Endothelial cell of umbilical vein (primary cell): ENCODE results near the gene ARHGAP10. TPM values are rescaled to one million over a fixed set of nuclear protein-coding genes. Genes with fewer than 3 reads are reported as not detected.

Experiments
- BruUV-seq: library from RNA; stranded (reverse); fragments of 400-500 nt; replicated peaks from 2 replicates; lab custom pipeline; 2021; lab: Mats Ljungman, UMichigan
- CTCF ChIA-PET: fragments of 300-600, 350-600 bp; sonication (Branson Sonifier 250); formaldehyde crosslinking; loops from one replicate; lab custom pipeline; 2021; ENCODE audit warnings: antibody characterized with exemption, inconsistent platforms; lab: Charles Lee
- POLR2A ChIA-PET: fragments of 300-600, 350-600 bp; sonication (Branson Sonifier 250); formaldehyde crosslinking; loops from one replicate; lab custom pipeline; 2021; ENCODE audit warnings: antibody characterized with exemption, inconsistent platforms; lab: Charles Lee
- DNase-seq: peaks from one replicate; pipeline ENCODE4 v3.0.0-alpha.2; 2011; ENCODE audit warnings: low read depth, low spot score
- FAIRE-seq: peaks from 2 replicates; lab custom pipeline; 2011; peaks lifted over from hg19 to GRCh38; lab: Jason Lieb, UNC
- H2AFZ ChIP-seq: 2 replicates; pipeline ENCODE4 v1.6.0; 2012; ENCODE audit warnings: low read depth, low read length, control low read depth, inconsistent platforms
- H3K27ac ChIP-seq: 2 replicates; pipeline ENCODE4 v1.5.1; 2011; ENCODE audit warnings: low read depth, mild to moderate bottlenecking, control low read depth, low read length, moderate library complexity; ENCODE audit not compliant: insufficient read depth
- H3K27me3 ChIP-seq, 2 experiments: 2 replicates each; pipeline versions ENCODE4 v1.6.0 to v1.6.1; 2011; ENCODE audit warnings: low read length in 2 of 2, mixed read lengths in 1 of 2; ENCODE audit not compliant: control insufficient read depth in 2 of 2, insufficient read depth in 2 of 2
- H3K36me3 ChIP-seq, 2 experiments: 2 replicates in 1 of 2; 3 replicates in 1 of 2; pipeline ENCODE4 v1.5.1; 2011; ENCODE audit warnings: low read length in 2 of 2, mild to moderate bottlenecking in 1 of 2, moderate library complexity in 1 of 2; ENCODE audit not compliant: control insufficient read depth in 2 of 2, insufficient read depth in 2 of 2; ENCODE audit errors: extremely low read depth in 1 of 2
- H3K4me1 ChIP-seq: 3 replicates; pipeline ENCODE4 v1.5.1; 2011; ENCODE audit warnings: mild to moderate bottlenecking, low read length; ENCODE audit not compliant: control insufficient read depth, insufficient read depth; ENCODE audit errors: extremely low read depth
- H3K4me2 ChIP-seq: 2 replicates; pipeline ENCODE4 v1.6.1; 2011; ENCODE audit warnings: low read length, control low read depth, mixed read lengths; ENCODE audit not compliant: insufficient read depth
- H3K4me3 ChIP-seq, 3 experiments: fragments of 200-600 bp in 1 of 3; sonication (generic), shearing (Covaris generic) in 1 of 3; replicated peaks in 1 of 3; 2 replicates each; pipeline ENCODE4 v1.5.1; 2011 to 2016; ENCODE audit warnings: control low read depth in 3 of 3, low read length in 3 of 3, mild to moderate bottlenecking in 2 of 3, inconsistent platforms in 1 of 3, low read depth in 1 of 3, moderate library complexity in 1 of 3; ENCODE audit not compliant: insufficient read depth in 1 of 3
- H3K79me2 ChIP-seq: 2 replicates; pipeline ENCODE4 v1.6.0; 2012; ENCODE audit warnings: low read length, inconsistent platforms; ENCODE audit not compliant: control insufficient read depth, insufficient read depth
- H3K9ac ChIP-seq: replicated peaks from 2 replicates; pipeline ENCODE3; 2011; ENCODE audit warnings: low read length, control low read depth; ENCODE audit not compliant: insufficient read depth; ENCODE audit errors: extremely low read depth
- H3K9me1 ChIP-seq: replicated peaks from 3 replicates; pipeline ENCODE4 v1.6.0; 2011; ENCODE audit warnings: mild to moderate bottlenecking, low read length; ENCODE audit not compliant: control insufficient read depth, insufficient read depth; ENCODE audit errors: extremely low read depth
- H3K9me3 ChIP-seq: replicated peaks from 2 replicates; pipeline ENCODE4 v1.5.1; 2012; ENCODE audit warnings: low read length, inconsistent platforms; ENCODE audit not compliant: control insufficient read depth, insufficient read depth
- H4K20me1 ChIP-seq: replicated peaks from 2 replicates; pipeline ENCODE3; 2011; ENCODE audit warnings: mild to moderate bottlenecking, low read length; ENCODE audit not compliant: control insufficient read depth, insufficient read depth; ENCODE audit errors: extremely low read depth
- CTCF ChIP-seq, 2 donors: IDR thresholded peaks; 1 replicate in 1 of 2; 2 replicates in 1 of 2; pipeline ENCODE4 v1.5.1; 2011; ENCODE audit warnings: low read length in 2 of 2, mild to moderate bottlenecking in 2 of 2, moderate library complexity in 2 of 2, control low read depth in 1 of 2, inconsistent platforms in 1 of 2, low read depth in 1 of 2; ENCODE audit not compliant: insufficient read depth in 1 of 2; ENCODE audit errors: extremely low read depth in 1 of 2
- EZH2 ChIP-seq: IDR thresholded peaks from 2 replicates; pipeline ENCODE4 v1.6.1; 2012; ENCODE audit warnings: borderline replicate concordance, low read depth, mild to moderate bottlenecking, moderate library complexity, low read length, inconsistent platforms; ENCODE audit not compliant: severe bottlenecking
- FOS ChIP-seq: IDR thresholded peaks from 2 replicates; pipeline ENCODE4 v1.6.1; 2011; ENCODE audit warnings: mild to moderate bottlenecking, low read length, moderate library complexity, borderline replicate concordance; ENCODE audit not compliant: insufficient read depth
- GATA2 ChIP-seq: IDR thresholded peaks from 2 replicates; pipeline ENCODE4 v1.7.0; 2011; ENCODE audit warnings: low read depth, mild to moderate bottlenecking, moderate library complexity, mixed read lengths, low read length; ENCODE audit not compliant: insufficient read length, insufficient read depth
- JUN ChIP-seq: IDR thresholded peaks from 2 replicates; pipeline ENCODE4 v1.6.1; 2011; ENCODE audit warnings: borderline replicate concordance, low read depth; ENCODE audit not compliant: insufficient read length, insufficient read depth
- MAX ChIP-seq: IDR thresholded peaks from 2 replicates; pipeline ENCODE4 v1.6.1; 2011; ENCODE audit not compliant: insufficient read depth, insufficient read length
- MYC ChIP-seq: IDR thresholded peaks from one replicate; pipeline ENCODE4 v1.6.1; 2011; ENCODE audit warnings: mild to moderate bottlenecking, low read depth, low read length
- POLR2A ChIP-seq: IDR thresholded peaks from 2 replicates; pipeline ENCODE4 v1.6.1; 2012; ENCODE audit warnings: low read depth, mild to moderate bottlenecking, control low read depth, low read length
- POLR2AphosphoS5 ChIP-seq: IDR thresholded peaks from 2 replicates; pipeline ENCODE4 v1.6.1; 2012; ENCODE audit warnings: low read depth, mild to moderate bottlenecking, control low read depth, low read length, moderate library complexity; ENCODE audit not compliant: insufficient read depth
- dilution Hi-C: fragments of 300-500 bp; cut with MboI; formaldehyde crosslinking; loops from one replicate; pipeline ENCODE4 v1.15.0; 2019; ENCODE audit warnings: low sequenced_read_pairs; ENCODE audit not compliant: extremely low pct_ligation_motif_present
- intact Hi-C: fragments of 100-400 bp; cut with micrococcal nuclease; formaldehyde crosslinking; loops from one replicate; pipeline ENCODE4 v1.10.0; 2022
- polyA plus RNA-seq, 4 experiments: library from polyadenylated mRNA; depleted of rRNA in 3 of 4; stranded (reverse) in 3 of 4; unstranded in 1 of 4; fragments of >200 nt; gene quantifications; 2 replicates each; pipeline versions ENCODE4 v1.2.1 to v1.2.3, GENCODE V29; 2011 to 2012; ENCODE audit warnings: missing spikeins in 1 of 4
- total RNA-seq: library from RNA; stranded (reverse); gene quantifications from 2 replicates; pipeline ENCODE4 v1.2.3, GENCODE V29; 2021

ARHGAP10 gene
- total and polyA plus RNA-seq, 2 donors (not counting 3 experiments of a cell fraction or from before 2014, with no cell fraction given) = 20.4 to 36.7 TPM

- Histone ChIP-seq H3K9me3 (no peaks in the 10 kb centered on the region), H3K9me1 (no peaks in the 10 kb centered on the region), H3K4me1 (peaks cover 18% of the 10 kb centered on the region), H4K20me1 (no peaks in the 10 kb centered on the region), H3K27me3 (no peaks in the 10 kb centered on the region), H2AFZ (no peak overlapping the region), H3K9ac (no peak overlapping the region), H3K79me2 (peaks cover 2% of the 10 kb centered on the region), H3K36me3 (no peaks in the 10 kb centered on the region), H3K27ac (no peak overlapping the region), H3K4me2 (no peak overlapping the region), H3K4me3 (no peak overlapping the region)
- dilution Hi-C loops (no loop called here), intact Hi-C loops (no loop called here)
- DNase-seq (no peak), FAIRE-seq (no peak)
- no TSS peak for BruUV-seq
- POLR2A ChIA-PET = no interaction called here
- TF ChIP-seq FOS = no peak
- no peak for TF ChIP-seq EZH2
- TF ChIP-seq JUN = no peak
- no peak for TF ChIP-seq GATA2
- TF ChIP-seq MAX = no peak
- no peak for TF ChIP-seq MYC
- TF ChIP-seq POLR2A = no peak
- TF ChIP-seq POLR2AphosphoS5 = no peak
- CTCF ChIA-PET = interaction anchor here (7.1 kb wide), 1 partner anchor 43 kb away, joined by 30 read pairs; no protein-coding TSS in a partner anchor
Observed at GRCh38 chr4:147824316-147824715, 92.4 kb downstream of the ARHGAP10 start.

GRCh38 chr4:147824884-147825283 lies 93.0 kb downstream of the ARHGAP10 start:
- ChIA-PET CTCF (interaction anchor here (1.5 to 7.1 kb wide), 2 partner anchors 42 to 112 kb away, joined by 3 to 30 read pairs; no protein-coding TSS in a partner anchor), POLR2A (no interaction called here)
- H3K4me2 ChIP-seq = no peak overlapping the region
- no peaks in the 10 kb centered on the region for H3K27me3 ChIP-seq
- no peaks in the 10 kb centered on the region for H4K20me1 ChIP-seq
- no peaks in the 10 kb centered on the region for H3K9me3 ChIP-seq
- BruUV-seq = no TSS peak
- H3K4me1 ChIP-seq = peaks cover 24% of the 10 kb centered on the region
- H3K9me1 ChIP-seq = no peaks in the 10 kb centered on the region
- no peak overlapping the region for H3K9ac ChIP-seq
- dilution Hi-C loops = no loop called here
- TF ChIP-seq MAX = no peak
- TF ChIP-seq CTCF (IDR thresholded peaks at IDR 0.05; ENCODE audit: extremely low read depth in 1 of 2, insufficient read depth in 1 of 2, low read depth in 1 of 2, low read length in 2 of 2) = no peak
- no peak for TF ChIP-seq FOS
- no peak for TF ChIP-seq POLR2AphosphoS5
- TF ChIP-seq GATA2 = no peak
- TF ChIP-seq POLR2A = no peak
- TF ChIP-seq MYC = no peak
- TF ChIP-seq EZH2 = no peak
- TF ChIP-seq JUN = no peak
- H2AFZ ChIP-seq = no peak overlapping the region
- H3K4me3 ChIP-seq = no peak overlapping the region
- peaks cover 2% of the 10 kb centered on the region for H3K79me2 ChIP-seq
- intact Hi-C loops = no loop called here
- H3K27ac ChIP-seq = no peak overlapping the region
- no peak for DNase-seq
- FAIRE-seq = no peak
- H3K36me3 ChIP-seq = no peaks in the 10 kb centered on the region
